Measurements from ENCODE around the gene MTTP. TPM values are rescaled to one million over a fixed set of nuclear protein-coding genes. Genes with fewer than 3 reads are reported as not detected.

The MTTP gene
- total and polyA plus RNA-seq, 2 experiments from 2014 or later: 0.08 to 0.14 TPM

DNA sequence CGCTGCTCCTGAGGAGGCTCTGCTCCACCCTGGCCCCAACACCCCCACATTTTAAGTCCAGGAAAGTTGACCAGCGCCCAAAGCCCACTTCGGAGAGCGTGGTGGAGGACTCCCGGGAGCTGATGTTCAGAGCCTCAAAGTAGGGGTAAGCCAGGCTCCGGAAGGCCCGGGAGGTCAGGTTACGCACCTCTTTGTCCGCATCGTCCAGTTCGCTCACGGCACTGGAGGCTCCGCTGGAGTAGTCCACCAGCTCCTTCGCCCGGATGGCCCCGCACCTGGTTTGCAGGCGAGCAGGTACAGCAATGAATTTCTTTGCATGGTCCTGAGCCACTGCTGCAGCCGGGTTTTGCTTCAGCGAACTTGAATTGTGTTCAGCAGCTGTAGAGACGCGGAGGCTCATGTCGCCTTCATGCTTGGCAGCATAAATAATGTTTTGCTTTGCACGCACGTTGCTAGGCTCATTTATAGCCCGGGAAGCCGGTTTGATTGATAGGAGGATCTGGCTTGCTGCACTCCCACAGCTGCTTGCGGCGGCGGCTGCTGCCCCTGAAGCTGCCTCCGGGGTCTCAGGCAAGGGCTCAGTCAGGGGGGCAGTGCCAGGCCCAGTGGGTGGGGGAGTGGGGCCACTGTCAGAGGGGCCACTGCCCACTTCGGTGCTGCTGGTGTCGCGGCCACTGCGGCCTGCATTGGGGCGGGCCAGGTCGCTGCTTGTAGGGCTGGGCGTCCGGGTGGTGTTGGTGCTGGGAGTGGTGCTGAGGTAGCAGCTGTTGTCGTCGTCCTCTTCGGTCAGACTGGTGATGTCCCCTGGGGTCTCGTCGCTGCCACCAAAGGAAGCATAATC is 78.2 kb downstream of the MTTP start:
- DNase-seq (ENCODE audit: low spot score) (no peak), ATAC-seq (no peak)
- Histone ChIP-seq H3K36me3 (ENCODE audit: insufficient read depth) (no peaks in the 10 kb centered on the region), H3K27me3 (ENCODE audit: insufficient read depth) (no peaks in the 10 kb centered on the region), H2AFZ (no peak overlapping the region), H3K4me2 (no peak overlapping the region), H3K4me1 (ENCODE audit: insufficient read depth) (no peaks in the 10 kb centered on the region), H4K20me1 (replicated peaks; ENCODE audit: insufficient read depth) (no peaks in the 10 kb centered on the region), H3F3A (replicated peaks; ENCODE audit: low read depth) (no peaks in the 10 kb centered on the region), H3K9me2 (ENCODE audit: insufficient read depth) (no peaks in the 10 kb centered on the region), H3K27ac (ENCODE audit: low read depth) (no peak overlapping the region), H3K79me2 (replicated peaks; ENCODE audit: insufficient read depth) (no peaks in the 10 kb centered on the region), H3K4me3 (no peak overlapping the region)
- Mint-ChIP-seq H3K27me3 (ENCODE audit: insufficient read depth, low read depth, poor library complexity) (peaks cover 13% of the 10 kb centered on the region), H3K9me3 (no peaks in the 10 kb centered on the region), H3K36me3 (ENCODE audit: low read depth) (no peaks in the 10 kb centered on the region), H3K4me3 (no peak overlapping the region), H3K27ac (no peak overlapping the region), H3K4me1 (no peaks in the 10 kb centered on the region; the same call in 2 of the 3 replicates)
- no peak for TF ChIP-seq EZH2phosphoT487 (IDR thresholded peaks at IDR 0.05; ENCODE audit: unreplicated experiment)
- no peak for TF ChIP-seq ZNF331 (CRISPR knock-in tag; IDR thresholded peaks at IDR 0.05; ENCODE audit: low read depth)
- TF ChIP-seq NANOG (IDR thresholded peaks at IDR 0.05; ENCODE audit: borderline replicate concordance): no peak
- no peak for TF ChIP-seq POLR2AphosphoS5 (IDR thresholded peaks at IDR 0.05; ENCODE audit: low read depth)
- no peak for TF ChIP-seq JUNB (IDR thresholded peaks at IDR 0.05; ENCODE audit: unreplicated experiment)
- no peak for TF ChIP-seq ZNF114 (CRISPR knock-in tag; IDR thresholded peaks at IDR 0.05)
- TF ChIP-seq, protein P1, sequence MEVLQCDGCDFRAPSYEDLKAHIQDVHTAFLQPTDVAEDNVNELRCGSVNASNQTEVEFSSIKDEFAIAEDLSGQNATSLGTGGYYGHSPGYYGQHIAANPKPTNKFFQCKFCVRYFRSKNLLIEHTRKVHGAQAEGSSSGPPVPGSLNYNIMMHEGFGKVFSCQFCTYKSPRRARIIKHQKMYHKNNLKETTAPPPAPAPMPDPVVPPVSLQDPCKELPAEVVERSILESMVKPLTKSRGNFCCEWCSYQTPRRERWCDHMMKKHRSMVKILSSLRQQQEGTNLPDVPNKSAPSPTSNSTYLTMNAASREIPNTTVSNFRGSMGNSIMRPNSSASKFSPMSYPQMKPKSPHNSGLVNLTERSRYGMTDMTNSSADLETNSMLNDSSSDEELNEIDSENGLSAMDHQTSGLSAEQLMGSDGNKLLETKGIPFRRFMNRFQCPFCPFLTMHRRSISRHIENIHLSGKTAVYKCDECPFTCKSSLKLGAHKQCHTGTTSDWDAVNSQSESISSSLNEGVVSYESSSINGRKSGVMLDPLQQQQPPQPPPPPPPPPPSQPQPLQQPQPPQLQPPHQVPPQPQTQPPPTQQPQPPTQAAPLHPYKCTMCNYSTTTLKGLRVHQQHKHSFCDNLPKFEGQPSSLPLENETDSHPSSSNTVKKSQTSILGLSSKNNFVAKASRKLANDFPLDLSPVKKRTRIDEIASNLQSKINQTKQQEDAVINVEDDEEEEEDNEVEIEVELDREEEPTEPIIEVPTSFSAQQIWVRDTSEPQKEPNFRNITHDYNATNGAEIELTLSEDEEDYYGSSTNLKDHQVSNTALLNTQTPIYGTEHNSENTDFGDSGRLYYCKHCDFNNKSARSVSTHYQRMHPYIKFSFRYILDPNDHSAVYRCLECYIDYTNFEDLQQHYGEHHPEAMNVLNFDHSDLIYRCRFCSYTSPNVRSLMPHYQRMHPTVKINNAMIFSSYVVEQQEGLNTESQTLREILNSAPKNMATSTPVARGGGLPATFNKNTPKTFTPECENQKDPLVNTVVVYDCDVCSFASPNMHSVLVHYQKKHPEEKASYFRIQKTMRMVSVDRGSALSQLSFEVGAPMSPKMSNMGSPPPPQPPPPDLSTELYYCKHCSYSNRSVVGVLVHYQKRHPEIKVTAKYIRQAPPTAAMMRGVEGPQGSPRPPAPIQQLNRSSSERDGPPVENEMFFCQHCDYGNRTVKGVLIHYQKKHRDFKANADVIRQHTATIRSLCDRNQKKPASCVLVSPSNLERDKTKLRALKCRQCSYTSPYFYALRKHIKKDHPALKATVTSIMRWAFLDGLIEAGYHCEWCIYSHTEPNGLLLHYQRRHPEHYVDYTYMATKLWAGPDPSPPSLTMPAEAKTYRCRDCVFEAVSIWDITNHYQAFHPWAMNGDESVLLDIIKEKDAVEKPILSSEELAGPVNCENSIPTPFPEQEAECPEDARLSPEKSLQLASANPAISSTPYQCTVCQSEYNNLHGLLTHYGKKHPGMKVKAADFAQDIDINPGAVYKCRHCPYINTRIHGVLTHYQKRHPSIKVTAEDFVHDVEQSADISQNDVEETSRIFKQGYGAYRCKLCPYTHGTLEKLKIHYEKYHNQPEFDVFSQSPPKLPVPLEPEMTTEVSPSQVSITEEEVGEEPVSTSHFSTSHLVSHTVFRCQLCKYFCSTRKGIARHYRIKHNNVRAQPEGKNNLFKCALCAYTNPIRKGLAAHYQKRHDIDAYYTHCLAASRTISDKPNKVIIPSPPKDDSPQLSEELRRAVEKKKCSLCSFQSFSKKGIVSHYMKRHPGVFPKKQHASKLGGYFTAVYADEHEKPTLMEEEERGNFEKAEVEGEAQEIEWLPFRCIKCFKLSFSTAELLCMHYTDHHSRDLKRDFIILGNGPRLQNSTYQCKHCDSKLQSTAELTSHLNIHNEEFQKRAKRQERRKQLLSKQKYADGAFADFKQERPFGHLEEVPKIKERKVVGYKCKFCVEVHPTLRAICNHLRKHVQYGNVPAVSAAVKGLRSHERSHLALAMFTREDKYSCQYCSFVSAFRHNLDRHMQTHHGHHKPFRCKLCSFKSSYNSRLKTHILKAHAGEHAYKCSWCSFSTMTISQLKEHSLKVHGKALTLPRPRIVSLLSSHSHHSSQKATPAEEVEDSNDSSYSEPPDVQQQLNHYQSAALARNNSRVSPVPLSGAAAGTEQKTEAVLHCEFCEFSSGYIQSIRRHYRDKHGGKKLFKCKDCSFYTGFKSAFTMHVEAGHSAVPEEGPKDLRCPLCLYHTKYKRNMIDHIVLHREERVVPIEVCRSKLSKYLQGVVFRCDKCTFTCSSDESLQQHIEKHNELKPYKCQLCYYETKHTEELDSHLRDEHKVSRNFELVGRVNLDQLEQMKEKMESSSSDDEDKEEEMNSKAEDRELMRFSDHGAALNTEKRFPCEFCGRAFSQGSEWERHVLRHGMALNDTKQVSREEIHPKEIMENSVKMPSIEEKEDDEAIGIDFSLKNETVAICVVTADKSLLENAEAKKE (CRISPR knock-in tag; IDR thresholded peaks at IDR 0.05): no peak
- no peak for TF ChIP-seq ETS1 (IDR thresholded peaks at IDR 0.05)
- TF ChIP-seq, protein P2, sequence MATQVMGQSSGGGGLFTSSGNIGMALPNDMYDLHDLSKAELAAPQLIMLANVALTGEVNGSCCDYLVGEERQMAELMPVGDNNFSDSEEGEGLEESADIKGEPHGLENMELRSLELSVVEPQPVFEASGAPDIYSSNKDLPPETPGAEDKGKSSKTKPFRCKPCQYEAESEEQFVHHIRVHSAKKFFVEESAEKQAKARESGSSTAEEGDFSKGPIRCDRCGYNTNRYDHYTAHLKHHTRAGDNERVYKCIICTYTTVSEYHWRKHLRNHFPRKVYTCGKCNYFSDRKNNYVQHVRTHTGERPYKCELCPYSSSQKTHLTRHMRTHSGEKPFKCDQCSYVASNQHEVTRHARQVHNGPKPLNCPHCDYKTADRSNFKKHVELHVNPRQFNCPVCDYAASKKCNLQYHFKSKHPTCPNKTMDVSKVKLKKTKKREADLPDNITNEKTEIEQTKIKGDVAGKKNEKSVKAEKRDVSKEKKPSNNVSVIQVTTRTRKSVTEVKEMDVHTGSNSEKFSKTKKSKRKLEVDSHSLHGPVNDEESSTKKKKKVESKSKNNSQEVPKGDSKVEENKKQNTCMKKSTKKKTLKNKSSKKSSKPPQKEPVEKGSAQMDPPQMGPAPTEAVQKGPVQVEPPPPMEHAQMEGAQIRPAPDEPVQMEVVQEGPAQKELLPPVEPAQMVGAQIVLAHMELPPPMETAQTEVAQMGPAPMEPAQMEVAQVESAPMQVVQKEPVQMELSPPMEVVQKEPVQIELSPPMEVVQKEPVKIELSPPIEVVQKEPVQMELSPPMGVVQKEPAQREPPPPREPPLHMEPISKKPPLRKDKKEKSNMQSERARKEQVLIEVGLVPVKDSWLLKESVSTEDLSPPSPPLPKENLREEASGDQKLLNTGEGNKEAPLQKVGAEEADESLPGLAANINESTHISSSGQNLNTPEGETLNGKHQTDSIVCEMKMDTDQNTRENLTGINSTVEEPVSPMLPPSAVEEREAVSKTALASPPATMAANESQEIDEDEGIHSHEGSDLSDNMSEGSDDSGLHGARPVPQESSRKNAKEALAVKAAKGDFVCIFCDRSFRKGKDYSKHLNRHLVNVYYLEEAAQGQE (IDR thresholded peaks at IDR 0.05; ENCODE audit: unreplicated experiment): no peak
